ENCODE data around the gene DSCAM. TPM values are rescaled to one million over a fixed set of nuclear protein-coding genes. Genes with fewer than 3 reads are reported as not detected.

Gene DSCAM
- total RNA-seq, 2 donors from 2014 or later = not detected

GRCh38 chr21:40155563-40155962 is 691.4 kb downstream of the DSCAM start:
- ATAC-seq (no peak), DNase-seq (ENCODE audit: low spot score in 2 of 2) (no peak)
- Mint-ChIP-seq H3K9me3 (peaks cover 6 to 8% of the 10 kb centered on the region in 2 donors), H3K36me3 (no peaks in the 10 kb centered on the region), H3K27ac (peak overlapping the region in 1 of 2 donors; percentile 61)

- DNase-seq (ENCODE audit: low spot score in 2 of 2) = no peak
- H3K27ac Mint-ChIP-seq = no peak overlapping the region
- ATAC-seq = no peak
- no peaks in the 10 kb centered on the region for H3K36me3 Mint-ChIP-seq
- peaks cover 6 to 8% of the 10 kb centered on the region in 2 donors for H3K9me3 Mint-ChIP-seq
Measured at GRCh38 chr21:40153351-40153750, 693.6 kb downstream of the DSCAM start.

GRCh38 chr21:40152476-40152875 is 694.5 kb downstream of the DSCAM start:
- H3K36me3 Mint-ChIP-seq = no peaks in the 10 kb centered on the region
- peaks cover 6 to 8% of the 10 kb centered on the region in 2 donors for H3K9me3 Mint-ChIP-seq
- ATAC-seq = no peak
- DNase-seq (ENCODE audit: low spot score in 2 of 2) = no peak
- no peak overlapping the region for H3K27ac Mint-ChIP-seq

- Mint-ChIP-seq H3K36me3 (no peaks in the 10 kb centered on the region), H3K27ac (no peak overlapping the region), H3K9me3 (peaks cover 6 to 8% of the 10 kb centered on the region in 2 donors)
- ATAC-seq (no peak), DNase-seq (ENCODE audit: low spot score in 2 of 2) (no peak)
Measured at GRCh38 chr21:40151611-40152010, 695.3 kb downstream of the DSCAM start.

- H3K27ac Mint-ChIP-seq = no peak overlapping the region
- no peaks in the 10 kb centered on the region for H3K36me3 Mint-ChIP-seq
- no peak for DNase-seq (ENCODE audit: low spot score in 2 of 2)
- no peak for ATAC-seq
- H3K9me3 Mint-ChIP-seq = no peaks in the 10 kb centered on the region
Measured at GRCh38 chr21:40146216-40146837, 700.6 kb downstream of the DSCAM start.

- DNase-seq (ENCODE audit: low spot score in 2 of 2) (peak in 1 of 2 donors; percentile 52), ATAC-seq (no peak)
- Mint-ChIP-seq H3K9me3 (no peaks in the 10 kb centered on the region), H3K27ac (no peak overlapping the region), H3K36me3 (no peaks in the 10 kb centered on the region)
Measured at GRCh38 chr21:40143822-40144525, 703.0 kb downstream of the DSCAM start.

- no peak for DNase-seq (ENCODE audit: low spot score in 2 of 2)
- H3K27ac Mint-ChIP-seq = peak overlapping the region in 1 of 2 donors; percentile 15
- ATAC-seq = no peak
- no peaks in the 10 kb centered on the region for H3K36me3 Mint-ChIP-seq
- H3K9me3 Mint-ChIP-seq = no peaks in the 10 kb centered on the region
Measured at GRCh38 chr21:40141621-40142020, 705.3 kb downstream of the DSCAM start.

GRCh38 chr21:40140675-40141074 is 706.3 kb downstream of the DSCAM start:
- Mint-ChIP-seq H3K36me3 (no peaks in the 10 kb centered on the region), H3K9me3 (no peaks in the 10 kb centered on the region), H3K27ac (no peak overlapping the region)
- ATAC-seq (no peak), DNase-seq (ENCODE audit: low spot score in 2 of 2) (no peak)

- DNase-seq (ENCODE audit: low spot score in 2 of 2) = no peak
- Mint-ChIP-seq H3K36me3 (no peaks in the 10 kb centered on the region), H3K9me3 (no peaks in the 10 kb centered on the region), H3K27ac (no peak overlapping the region)
- ATAC-seq = no peak
Measured at GRCh38 chr21:40139636-40140035, 707.3 kb downstream of the DSCAM start.

- no peaks in the 10 kb centered on the region for H3K36me3 Mint-ChIP-seq
- ATAC-seq = no peak
- no peaks in the 10 kb centered on the region for H3K9me3 Mint-ChIP-seq
- H3K27ac Mint-ChIP-seq = no peak overlapping the region
- no peak for DNase-seq (ENCODE audit: low spot score in 2 of 2)
Measured at GRCh38 chr21:40136571-40136970, 710.4 kb downstream of the DSCAM start.

GRCh38 chr21:40134731-40135492 is 712.0 kb downstream of the DSCAM start:
- H3K36me3 Mint-ChIP-seq = no peaks in the 10 kb centered on the region
- ATAC-seq (no peak), DNase-seq (ENCODE audit: low spot score in 2 of 2) (no peak)
- no peak overlapping the region for H3K27ac Mint-ChIP-seq
- no peaks in the 10 kb centered on the region for H3K9me3 Mint-ChIP-seq

GRCh38 chr21:40130476-40130875 is 716.5 kb downstream of the DSCAM start:
- DNase-seq (ENCODE audit: low spot score in 2 of 2) (no peak), ATAC-seq (no peak)
- H3K36me3 Mint-ChIP-seq = no peaks in the 10 kb centered on the region
- peaks cover 0 to 11% of the 10 kb centered on the region in 2 donors for H3K9me3 Mint-ChIP-seq
- H3K27ac Mint-ChIP-seq = no peak overlapping the region

GRCh38 chr21:40129809-40130208 is 717.1 kb downstream of the DSCAM start:
- Mint-ChIP-seq H3K27ac (no peak overlapping the region), H3K36me3 (no peaks in the 10 kb centered on the region), H3K9me3 (peaks cover 0 to 11% of the 10 kb centered on the region in 2 donors)
- DNase-seq (ENCODE audit: low spot score in 2 of 2) (no peak), ATAC-seq (no peak)

GRCh38 chr21:40128891-40129290 is 718.1 kb downstream of the DSCAM start:
- ATAC-seq (no peak), DNase-seq (ENCODE audit: low spot score in 2 of 2) (no peak)
- peaks cover 0 to 11% of the 10 kb centered on the region in 2 donors for H3K9me3 Mint-ChIP-seq
- no peaks in the 10 kb centered on the region for H3K36me3 Mint-ChIP-seq
- H3K27ac Mint-ChIP-seq = no peak overlapping the region

GRCh38 chr21:40120940-40121575 is 725.9 kb downstream of the DSCAM start:
- H3K36me3 Mint-ChIP-seq = no peaks in the 10 kb centered on the region
- DNase-seq (ENCODE audit: low spot score in 2 of 2) = no peak
- peaks cover 0 to 7% of the 10 kb centered on the region in 2 donors for H3K9me3 Mint-ChIP-seq
- no peak overlapping the region for H3K27ac Mint-ChIP-seq
- no peak for ATAC-seq

- ATAC-seq = no peak
- peaks cover 0 to 15% of the 10 kb centered on the region in 2 donors for H3K9me3 Mint-ChIP-seq
Measured at GRCh38 chr21:40118527-40118926, 728.4 kb downstream of the DSCAM start.

GRCh38 chr21:40117236-40117635 is 729.7 kb downstream of the DSCAM start:
- DNase-seq (ENCODE audit: low spot score in 2 of 2) (no peak), ATAC-seq (no peak)
- H3K27ac Mint-ChIP-seq = no peak overlapping the region
- no peaks in the 10 kb centered on the region for H3K36me3 Mint-ChIP-seq
- peaks cover 0 to 17% of the 10 kb centered on the region in 2 donors for H3K9me3 Mint-ChIP-seq

More at GRCh38 chr21:40118527-40118926, 728.4 kb downstream of the DSCAM start:
- DNase-seq (ENCODE audit: low spot score in 2 of 2) = no peak
- no peaks in the 10 kb centered on the region for H3K36me3 Mint-ChIP-seq
- H3K27ac Mint-ChIP-seq = no peak overlapping the region

Data from activated naive CD4-positive, alpha-beta T cell treated with anti-CD3 and anti-CD28 coated beads, Interleukin-2, amount 50 U/mL, for 72 hours (primary cell).